ENCODE results near the gene NCBP3. TPM values are rescaled to one million over a fixed set of nuclear protein-coding genes. Genes with fewer than 3 reads are reported as not detected.
A peak's percentile ranks its signal among the peaks of the same experiment; 100 is the strongest.

The NCBP3 gene
- total RNA-seq, 1 donor from 2014 or later, result 45.8 TPM

DNA sequence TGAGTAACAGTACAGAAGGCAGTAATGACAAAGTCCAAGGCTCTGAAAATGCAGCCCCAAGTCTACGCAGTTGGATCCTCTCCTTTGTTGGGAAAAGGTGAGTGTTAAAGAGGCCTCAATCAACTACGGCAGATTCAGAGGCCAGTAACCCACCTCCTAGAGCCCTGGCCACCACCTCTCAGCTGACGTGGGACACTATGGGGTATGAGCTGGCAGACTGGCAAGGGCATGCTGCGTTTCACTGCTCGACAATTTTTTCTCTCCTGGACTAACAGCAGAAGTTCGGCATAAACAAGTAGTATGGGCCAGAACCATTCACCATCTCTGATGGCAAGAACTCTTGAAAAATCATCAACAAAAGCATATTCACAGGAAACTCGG lies 17.2 kb downstream of the NCBP3 start:
- Mint-ChIP-seq H3K9me3 (ENCODE audit: unreplicated experiment) (no peaks in the 10 kb centered on the region), H3K4me1 (ENCODE audit: unreplicated experiment) (peaks cover 9% of the 10 kb centered on the region), H3K27ac (ENCODE audit: unreplicated experiment) (peak overlapping the region; percentile 57), H3K36me3 (ENCODE audit: unreplicated experiment) (peaks cover 41% of the 10 kb centered on the region), H3K27me3 (ENCODE audit: unreplicated experiment) (no peaks in the 10 kb centered on the region), H3K4me3 (ENCODE audit: unreplicated experiment) (no peak overlapping the region)
- DNase-seq (ENCODE audit: extremely low spot score, unreplicated experiment), result no peak
- no peak for TF ChIP-seq CTCF (IDR thresholded peaks at IDR 0.05)

GRCh38 chr17:3828151-3828851 lies 17.7 kb downstream of the NCBP3 start:
- no peak for TF ChIP-seq CTCF (IDR thresholded peaks at IDR 0.05)
- no peak overlapping the region for H3K4me3 Mint-ChIP-seq (ENCODE audit: unreplicated experiment)
- no peak for DNase-seq (ENCODE audit: extremely low spot score, unreplicated experiment)

GRCh38 chr17:3827124-3827773 lies 18.8 kb downstream of the NCBP3 start:
- Mint-ChIP-seq H3K36me3 (ENCODE audit: unreplicated experiment) (peaks cover 38% of the 10 kb centered on the region), H3K4me1 (ENCODE audit: unreplicated experiment) (peaks cover 9% of the 10 kb centered on the region), H3K27me3 (ENCODE audit: unreplicated experiment) (no peaks in the 10 kb centered on the region), H3K27ac (ENCODE audit: unreplicated experiment) (peak overlapping the region; percentile 57), H3K9me3 (ENCODE audit: unreplicated experiment) (no peaks in the 10 kb centered on the region), H3K4me3 (ENCODE audit: unreplicated experiment) (no peak overlapping the region)
- TF ChIP-seq CTCF (IDR thresholded peaks at IDR 0.05), result peak; percentile 63
- no peak for DNase-seq (ENCODE audit: extremely low spot score, unreplicated experiment)

More at GRCh38 chr17:3828151-3828851, 17.7 kb downstream of the NCBP3 start:
- Mint-ChIP-seq H3K27ac (ENCODE audit: unreplicated experiment) (peak overlapping the region; percentile 57), H3K9me3 (ENCODE audit: unreplicated experiment) (no peaks in the 10 kb centered on the region), H3K27me3 (ENCODE audit: unreplicated experiment) (no peaks in the 10 kb centered on the region), H3K4me1 (ENCODE audit: unreplicated experiment) (peaks cover 9% of the 10 kb centered on the region), H3K36me3 (ENCODE audit: unreplicated experiment) (peaks cover 40% of the 10 kb centered on the region)

GRCh38 chr17:3826191-3826590 lies 19.9 kb downstream of the NCBP3 start:
- no peaks in the 10 kb centered on the region for H3K9me3 Mint-ChIP-seq (ENCODE audit: unreplicated experiment)
- H3K27ac Mint-ChIP-seq (ENCODE audit: unreplicated experiment), result peak overlapping the region; percentile 23
- H3K36me3 Mint-ChIP-seq (ENCODE audit: unreplicated experiment), result peaks cover 46% of the 10 kb centered on the region
- no peaks in the 10 kb centered on the region for H3K27me3 Mint-ChIP-seq (ENCODE audit: unreplicated experiment)
- TF ChIP-seq CTCF (IDR thresholded peaks at IDR 0.05), result no peak
- H3K4me3 Mint-ChIP-seq (ENCODE audit: unreplicated experiment), result no peak overlapping the region
- DNase-seq (ENCODE audit: extremely low spot score, unreplicated experiment), result no peak
- H3K4me1 Mint-ChIP-seq (ENCODE audit: unreplicated experiment), result peaks cover 9% of the 10 kb centered on the region

- Mint-ChIP-seq H3K27me3 (ENCODE audit: unreplicated experiment) (no peaks in the 10 kb centered on the region), H3K27ac (ENCODE audit: unreplicated experiment) (no peak overlapping the region), H3K4me3 (ENCODE audit: unreplicated experiment) (no peak overlapping the region), H3K9me3 (ENCODE audit: unreplicated experiment) (no peaks in the 10 kb centered on the region), H3K36me3 (ENCODE audit: unreplicated experiment) (peaks cover 52% of the 10 kb centered on the region), H3K4me1 (ENCODE audit: unreplicated experiment) (no peaks in the 10 kb centered on the region)
- no peak for DNase-seq (ENCODE audit: extremely low spot score, unreplicated experiment)
- no peak for TF ChIP-seq CTCF (IDR thresholded peaks at IDR 0.05)
These were observed 24.9 kb downstream of the NCBP3 start for GRCh38 chr17:3821101-3821500.

Measured in osteocyte (in vitro differentiated cells).